ENCODE data around the gene CMTM8.

CMTM8 gene

DNA sequence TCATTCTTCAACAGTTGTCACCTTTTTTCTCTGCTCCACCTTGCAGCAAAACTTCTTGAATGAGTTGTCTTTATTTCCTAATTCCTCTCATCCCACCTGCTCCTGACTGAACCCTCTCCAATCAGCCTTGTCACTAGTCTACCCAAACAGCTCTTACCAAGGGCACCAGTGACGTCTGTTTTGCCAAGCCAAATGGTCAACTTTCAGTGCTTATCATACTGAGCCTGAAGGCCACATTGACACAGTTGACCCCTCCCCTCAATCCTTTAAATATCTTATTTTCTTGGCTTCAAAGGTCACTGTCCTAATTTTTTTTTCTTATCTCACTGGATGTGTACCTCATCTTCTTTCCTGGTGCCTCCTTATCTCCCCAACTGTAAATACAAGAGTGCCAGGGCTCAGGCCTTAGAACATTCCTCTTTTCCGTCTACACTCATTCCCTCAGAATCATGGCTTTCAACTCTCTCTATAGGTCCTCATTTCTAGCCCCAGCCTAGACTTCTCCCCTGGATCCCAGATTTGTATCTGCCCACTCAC, 43.2 kb downstream of the CMTM8 start:
- no peak for FAIRE-seq

GRCh38 chr3:32282578-32283154, 44.2 kb downstream of the CMTM8 start:
- FAIRE-seq = no peak

GRCh38 chr3:32283304-32283703, 44.8 kb downstream of the CMTM8 start:
- FAIRE-seq = no peak

DNA sequence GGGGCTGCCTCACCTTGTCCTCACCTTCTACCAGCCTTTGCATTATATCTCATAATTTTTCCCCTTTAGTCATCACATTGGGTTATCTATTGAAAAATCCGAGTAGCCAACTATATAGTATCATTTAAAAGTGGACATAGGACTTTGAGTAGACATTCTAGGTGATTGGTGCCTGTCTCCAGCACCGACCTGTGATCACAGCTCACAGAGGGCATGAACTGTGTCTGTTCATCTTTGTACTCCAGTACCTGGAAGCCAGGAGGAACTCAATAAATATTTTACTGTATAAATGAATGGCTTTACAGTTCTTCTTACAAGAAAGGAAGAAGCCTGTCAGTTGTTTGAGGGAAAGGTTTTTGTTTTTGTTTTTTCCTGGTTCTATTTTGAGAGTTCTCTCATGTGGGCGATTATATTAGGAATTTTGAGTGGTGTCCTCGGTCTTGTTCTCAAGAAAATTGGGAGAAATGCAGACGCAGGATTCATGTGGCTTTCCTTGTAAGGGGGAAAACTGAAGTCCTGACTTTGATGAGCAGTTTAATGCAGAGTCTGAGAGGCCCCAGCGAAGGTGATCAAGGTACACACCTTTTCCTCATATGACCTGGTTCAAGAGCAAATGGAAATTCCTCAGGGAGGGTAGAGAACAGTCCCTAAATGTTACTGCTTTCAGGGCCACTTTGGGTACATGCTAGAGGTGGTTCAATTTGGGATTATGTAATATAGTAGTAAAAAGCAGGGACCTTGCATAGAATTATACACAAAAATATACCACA, 46.1 kb downstream of the CMTM8 start:
- no peak for FAIRE-seq

GRCh38 chr3:32285891-32286290, 47.4 kb downstream of the CMTM8 start:
- no peak for FAIRE-seq

GRCh38 chr3:32288819-32289218, 50.3 kb downstream of the CMTM8 start:
- FAIRE-seq = no peak

DNA sequence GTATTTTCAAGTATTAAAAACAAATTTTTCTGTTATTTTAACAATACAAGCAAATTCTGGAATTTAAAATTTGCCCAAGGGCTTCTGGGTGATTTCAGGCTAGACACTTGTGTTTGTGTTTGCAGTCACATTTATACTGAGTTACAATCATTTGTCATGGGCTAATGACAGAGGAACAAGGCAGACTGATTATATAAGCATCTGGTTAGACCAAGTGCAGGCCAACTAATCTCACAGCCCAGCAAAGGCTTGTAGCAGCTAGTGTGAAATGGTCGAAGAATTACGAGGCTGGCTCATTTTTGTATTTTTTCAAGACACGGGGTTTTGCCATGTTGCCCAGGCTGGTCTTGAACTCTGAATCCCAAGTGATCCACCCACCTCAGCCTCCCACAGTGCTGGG, 52.1 kb downstream of the CMTM8 start:
- no peak for FAIRE-seq

GRCh38 chr3:32292085-32292796, 53.8 kb downstream of the CMTM8 start:
- no peak for FAIRE-seq

DNA sequence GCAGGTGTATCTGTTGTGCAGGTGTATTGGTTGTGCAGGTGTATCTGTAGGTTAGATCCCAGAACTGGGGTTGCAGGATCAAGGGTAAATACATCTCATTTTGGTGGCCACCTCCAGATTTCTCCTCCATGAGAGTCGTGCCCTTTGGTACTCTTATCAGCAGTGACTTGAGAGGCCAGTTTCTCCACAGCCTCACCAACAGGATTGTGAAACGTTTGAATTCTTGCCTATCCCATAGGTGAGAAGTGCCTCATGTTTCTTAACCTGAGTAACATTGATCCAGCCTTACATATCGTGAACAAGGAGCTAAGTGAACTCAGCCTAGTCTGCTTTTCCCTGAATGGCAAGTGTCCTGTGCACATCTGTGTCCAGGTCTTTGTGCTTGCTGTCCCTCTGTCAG, 55.4 kb downstream of the CMTM8 start:
- no peak for FAIRE-seq

DNA sequence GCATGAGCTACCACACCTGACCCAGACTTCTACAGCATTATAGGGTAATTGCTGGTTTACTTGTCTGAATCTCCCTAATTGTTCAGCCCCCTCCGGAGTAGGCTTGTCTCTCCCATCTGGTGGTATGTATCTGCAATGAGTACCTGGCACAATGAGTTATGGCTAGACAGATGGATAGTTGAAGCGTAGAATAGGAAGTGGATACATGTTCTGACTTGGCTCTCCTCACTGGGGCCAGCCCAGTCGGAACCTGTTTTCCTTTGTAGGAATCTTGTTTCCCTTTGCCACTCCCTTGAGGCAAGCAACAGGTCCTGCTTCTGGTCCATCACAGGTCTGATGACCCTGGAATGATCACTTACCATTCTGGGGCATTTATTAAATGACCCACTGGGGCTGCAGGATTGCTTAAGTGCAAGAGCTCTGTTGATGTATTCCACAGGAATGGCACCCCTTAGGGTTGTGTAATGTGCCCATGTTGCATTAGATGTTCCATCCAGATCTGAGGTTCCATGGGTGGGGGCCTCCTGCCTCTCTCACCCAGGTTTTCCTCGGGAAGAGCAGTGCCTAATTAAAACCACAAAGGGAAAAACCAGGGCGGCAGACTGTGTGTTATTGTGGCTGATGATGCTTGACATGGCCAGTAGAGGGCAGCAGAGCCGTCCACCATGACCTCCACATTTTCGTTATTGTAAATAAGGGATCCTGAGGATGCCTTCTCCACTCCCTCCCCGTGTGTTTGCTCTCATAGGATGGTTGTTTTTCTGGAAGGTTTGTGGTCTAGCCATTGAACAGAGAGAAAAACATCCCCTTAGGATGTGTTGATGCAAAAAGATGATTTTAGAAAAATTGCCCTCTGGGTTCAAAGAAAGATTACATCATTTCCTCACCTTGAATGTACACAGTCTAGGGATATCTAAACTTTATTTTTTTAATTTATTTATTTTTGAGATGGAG, 58.0 kb downstream of the CMTM8 start:
- peak; percentile 35 for FAIRE-seq

DNA sequence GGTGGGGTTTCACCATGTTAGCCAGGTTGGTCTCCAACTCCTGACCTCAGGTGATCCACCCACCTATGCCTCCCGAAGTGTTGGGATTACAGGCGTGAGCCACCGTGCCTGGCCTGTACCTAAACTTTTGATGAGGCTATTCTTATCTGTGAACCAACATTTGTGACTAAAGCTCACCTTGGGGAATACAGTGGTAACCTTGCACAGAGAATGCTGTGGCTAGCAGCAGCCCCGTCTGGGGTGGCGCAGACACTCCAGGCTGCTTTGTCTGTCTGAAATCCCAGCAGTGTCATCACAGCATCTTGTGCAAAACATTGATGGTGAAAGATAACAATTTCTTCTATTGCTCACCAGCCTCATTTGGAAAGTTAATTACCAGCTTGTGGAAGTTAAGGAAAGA, 58.9 kb downstream of the CMTM8 start:
- FAIRE-seq = no peak

GRCh38 chr3:32301426-32301825, 62.9 kb downstream of the CMTM8 start:
- FAIRE-seq = no peak

DNA sequence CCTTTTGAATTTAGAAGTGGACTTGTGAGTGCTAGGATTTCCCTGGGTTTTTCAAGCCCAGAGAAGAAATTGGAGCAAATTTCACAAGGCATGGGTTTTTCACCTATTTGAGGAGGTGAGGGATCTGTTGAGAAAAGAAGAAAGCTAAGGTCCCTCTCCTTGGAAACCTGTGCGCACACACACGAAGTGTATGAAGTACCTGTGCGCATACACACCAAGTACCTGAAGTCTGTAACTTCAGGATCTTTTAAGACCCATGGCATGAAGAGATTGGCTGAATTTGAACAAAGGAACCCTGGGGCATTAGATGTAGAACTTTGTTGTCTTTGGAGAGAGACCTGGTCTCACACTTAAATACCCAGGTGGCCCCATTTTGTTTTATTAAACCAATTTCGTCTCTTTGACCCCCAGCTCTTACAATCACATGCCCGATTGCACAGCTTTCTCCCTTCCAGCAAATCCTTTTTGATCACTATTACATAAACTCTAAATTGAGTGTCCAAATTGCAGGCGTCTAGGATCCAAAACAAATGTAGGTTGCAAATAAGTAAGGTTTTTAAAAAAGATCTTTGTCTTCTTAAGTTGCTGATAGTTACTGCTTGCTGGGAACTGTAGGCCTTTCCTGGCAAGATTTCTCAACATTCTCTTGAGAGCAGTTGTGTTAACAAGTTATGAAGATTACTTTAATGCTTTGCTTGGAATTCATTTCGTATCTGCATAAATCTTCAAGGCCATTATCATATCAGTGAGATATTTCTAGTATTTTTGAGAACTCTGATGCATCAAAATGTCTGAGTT, 64.3 kb downstream of the CMTM8 start:
- no peak for FAIRE-seq

- no peak for FAIRE-seq
Measured at GRCh38 chr3:32303399-32303747, 64.9 kb downstream of the CMTM8 start.

- no peak for FAIRE-seq
Measured at GRCh38 chr3:32303977-32304881, 65.7 kb downstream of the CMTM8 start.

DNA sequence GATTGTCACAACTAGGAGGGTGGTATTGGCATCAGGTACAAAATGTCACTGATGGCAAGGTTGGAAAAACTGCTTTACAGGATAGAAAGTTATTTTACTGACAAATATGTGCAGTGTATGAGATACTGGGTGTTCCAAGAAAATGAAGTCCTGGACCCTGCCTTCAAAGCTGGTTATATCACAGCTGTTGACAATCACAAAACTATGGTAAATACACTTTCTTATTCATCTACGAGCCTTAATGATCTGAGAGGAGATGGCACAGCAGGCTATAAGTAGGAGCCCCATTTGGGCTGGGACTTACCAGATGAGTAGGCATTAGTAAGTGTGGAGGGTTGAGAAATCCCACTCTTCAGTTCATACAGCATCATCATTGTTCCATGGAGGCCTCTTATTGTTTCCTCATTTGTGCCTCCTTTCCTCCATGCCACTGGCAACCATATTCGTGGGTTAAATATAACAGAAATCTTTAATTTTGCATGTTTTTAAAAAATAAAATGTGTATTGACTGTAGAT, 66.9 kb downstream of the CMTM8 start:
- FAIRE-seq = no peak

DNA sequence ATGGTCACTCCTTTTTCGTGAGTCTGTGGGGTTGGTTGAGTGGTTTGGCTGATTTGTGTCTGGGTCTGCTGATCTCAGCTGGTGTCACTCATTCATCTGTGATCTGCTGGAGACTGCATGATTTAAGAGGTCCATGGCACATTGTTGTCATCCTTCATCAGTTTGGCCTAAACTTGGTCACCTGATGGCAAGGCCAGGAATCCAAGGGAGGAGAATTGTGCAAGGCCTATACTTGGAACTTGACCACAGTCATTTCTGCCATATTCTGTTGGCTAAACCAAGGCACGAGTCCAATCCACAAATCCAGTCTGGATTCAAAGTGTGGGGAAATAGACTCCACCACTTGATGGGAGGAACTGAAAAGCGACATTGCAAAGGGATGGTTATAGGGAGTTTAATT, 67.6 kb downstream of the CMTM8 start:
- FAIRE-seq = no peak

- no peak for FAIRE-seq
Measured at GRCh38 chr3:32307591-32307990, 69.1 kb downstream of the CMTM8 start.

DNA sequence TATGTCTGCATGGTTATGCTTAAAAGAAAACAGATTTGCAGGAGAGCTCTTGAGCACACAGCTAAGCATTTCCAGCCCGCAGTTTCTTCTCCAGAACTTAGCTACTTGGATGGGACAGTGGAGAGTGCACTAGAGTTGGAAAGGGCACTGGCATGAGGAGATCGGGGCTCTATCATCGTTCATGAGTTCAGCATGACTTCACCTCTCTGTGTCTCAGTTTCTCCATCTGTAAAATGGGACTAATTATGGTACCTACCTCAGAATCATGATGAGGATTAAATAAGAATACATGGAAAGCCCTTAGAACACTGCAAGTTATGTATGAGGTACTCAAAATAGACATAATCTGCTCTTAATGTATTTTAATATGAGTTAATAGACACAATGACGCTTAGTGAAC, 69.9 kb downstream of the CMTM8 start:
- no peak for FAIRE-seq

DNA sequence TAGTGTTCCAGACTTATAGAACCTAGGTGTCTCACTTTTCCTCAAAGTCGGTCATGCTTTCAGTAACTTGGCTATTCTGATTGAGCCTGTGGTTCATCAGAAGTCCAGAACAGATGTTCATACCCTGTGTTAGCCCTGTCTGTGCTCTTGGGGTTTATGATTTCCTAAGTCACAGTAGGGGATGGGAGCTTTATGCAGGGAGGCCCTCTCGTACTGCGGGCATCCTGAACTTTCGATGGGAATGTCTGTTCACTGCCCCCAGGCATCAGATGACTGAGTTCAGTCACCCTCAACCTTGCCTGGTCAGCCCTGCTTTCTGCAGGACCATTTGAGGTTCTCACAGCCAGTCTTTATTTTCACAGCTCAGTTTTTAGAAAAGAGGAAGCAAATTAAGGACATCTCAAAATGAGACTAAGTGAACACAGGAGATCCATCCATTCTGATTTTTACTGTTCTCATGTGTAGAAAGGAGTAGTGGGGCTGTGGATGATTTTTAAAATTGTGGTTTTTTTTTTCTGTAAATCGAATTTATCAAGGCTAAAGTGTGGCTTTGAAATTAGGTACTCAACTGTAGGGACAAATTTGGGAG, 71.3 kb downstream of the CMTM8 start:
- no peak for FAIRE-seq
